ENCODE measurements around the gene RNF157. TPM values are rescaled to one million over a fixed set of nuclear protein-coding genes. Genes with fewer than 3 reads are reported as not detected.

RNF157 gene
- total and polyA plus RNA-seq, 2 of the 13 experiments (the other 11 are each of a cell fraction or from before 2014, with no cell fraction given): 0.44 to 1.5 TPM

- TF ChIP-seq REXO4 (CRISPR knock-in tag; IDR thresholded peaks at IDR 0.05; ENCODE audit: borderline replicate concordance) (no peak), MYNN (CRISPR knock-in tag; IDR thresholded peaks at IDR 0.05; ENCODE audit: low read depth) (no peak), HNF1B (CRISPR knock-in tag; IDR thresholded peaks at IDR 0.05) (0 out of 2 replicates have a peak, but pooled peaks have one; percentile 66), ZNF878 (CRISPR knock-in tag; IDR thresholded peaks at IDR 0.05) (peak; percentile 97), MNT (IDR thresholded peaks at IDR 0.05) (peak; percentile 66; the same call in 1 of the 2 replicates), MXI1 (IDR thresholded peaks at IDR 0.05; ENCODE audit: borderline replicate concordance, low read depth, low read length) (peak; percentile 68; the same call in 1 of the 3 replicates), HMGA1 (CRISPR knock-in tag; conservative IDR thresholded peaks at IDR 0.05) (no peak), RFX5 (IDR thresholded peaks at IDR 0.05; ENCODE audit: low read depth, low read length) (peak; percentile 75), SNAPC2 (CRISPR knock-in tag; IDR thresholded peaks at IDR 0.05) (peak; percentile 62; the same call in 1 of the 2 replicates), CHD2 (IDR thresholded peaks at IDR 0.05; ENCODE audit: low read depth, low read length) (0 out of 2 replicates have a peak, but pooled peaks have one; percentile 42), ZFP36L1 (CRISPR knock-in tag; IDR thresholded peaks at IDR 0.05) (peak; percentile 81; the same call in 1 of the 2 replicates), ZNF292 (CRISPR knock-in tag; IDR thresholded peaks at IDR 0.05; ENCODE audit: borderline replicate concordance, low read depth) (peak; percentile 32; the same call in 1 of the 2 replicates), GATA4 (IDR thresholded peaks at IDR 0.05; ENCODE audit: borderline replicate concordance, low read depth) (no peak)
- TF ChIP-seq, protein P1, sequence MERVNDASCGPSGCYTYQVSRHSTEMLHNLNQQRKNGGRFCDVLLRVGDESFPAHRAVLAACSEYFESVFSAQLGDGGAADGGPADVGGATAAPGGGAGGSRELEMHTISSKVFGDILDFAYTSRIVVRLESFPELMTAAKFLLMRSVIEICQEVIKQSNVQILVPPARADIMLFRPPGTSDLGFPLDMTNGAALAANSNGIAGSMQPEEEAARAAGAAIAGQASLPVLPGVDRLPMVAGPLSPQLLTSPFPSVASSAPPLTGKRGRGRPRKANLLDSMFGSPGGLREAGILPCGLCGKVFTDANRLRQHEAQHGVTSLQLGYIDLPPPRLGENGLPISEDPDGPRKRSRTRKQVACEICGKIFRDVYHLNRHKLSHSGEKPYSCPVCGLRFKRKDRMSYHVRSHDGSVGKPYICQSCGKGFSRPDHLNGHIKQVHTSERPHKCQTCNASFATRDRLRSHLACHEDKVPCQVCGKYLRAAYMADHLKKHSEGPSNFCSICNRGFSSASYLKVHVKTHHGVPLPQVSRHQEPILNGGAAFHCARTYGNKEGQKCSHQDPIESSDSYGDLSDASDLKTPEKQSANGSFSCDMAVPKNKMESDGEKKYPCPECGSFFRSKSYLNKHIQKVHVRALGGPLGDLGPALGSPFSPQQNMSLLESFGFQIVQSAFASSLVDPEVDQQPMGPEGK (CRISPR knock-in tag; IDR thresholded peaks at IDR 0.05): peak; percentile 42; the same call in 1 of the 2 replicates
- TF ChIP-seq, protein P2, sequence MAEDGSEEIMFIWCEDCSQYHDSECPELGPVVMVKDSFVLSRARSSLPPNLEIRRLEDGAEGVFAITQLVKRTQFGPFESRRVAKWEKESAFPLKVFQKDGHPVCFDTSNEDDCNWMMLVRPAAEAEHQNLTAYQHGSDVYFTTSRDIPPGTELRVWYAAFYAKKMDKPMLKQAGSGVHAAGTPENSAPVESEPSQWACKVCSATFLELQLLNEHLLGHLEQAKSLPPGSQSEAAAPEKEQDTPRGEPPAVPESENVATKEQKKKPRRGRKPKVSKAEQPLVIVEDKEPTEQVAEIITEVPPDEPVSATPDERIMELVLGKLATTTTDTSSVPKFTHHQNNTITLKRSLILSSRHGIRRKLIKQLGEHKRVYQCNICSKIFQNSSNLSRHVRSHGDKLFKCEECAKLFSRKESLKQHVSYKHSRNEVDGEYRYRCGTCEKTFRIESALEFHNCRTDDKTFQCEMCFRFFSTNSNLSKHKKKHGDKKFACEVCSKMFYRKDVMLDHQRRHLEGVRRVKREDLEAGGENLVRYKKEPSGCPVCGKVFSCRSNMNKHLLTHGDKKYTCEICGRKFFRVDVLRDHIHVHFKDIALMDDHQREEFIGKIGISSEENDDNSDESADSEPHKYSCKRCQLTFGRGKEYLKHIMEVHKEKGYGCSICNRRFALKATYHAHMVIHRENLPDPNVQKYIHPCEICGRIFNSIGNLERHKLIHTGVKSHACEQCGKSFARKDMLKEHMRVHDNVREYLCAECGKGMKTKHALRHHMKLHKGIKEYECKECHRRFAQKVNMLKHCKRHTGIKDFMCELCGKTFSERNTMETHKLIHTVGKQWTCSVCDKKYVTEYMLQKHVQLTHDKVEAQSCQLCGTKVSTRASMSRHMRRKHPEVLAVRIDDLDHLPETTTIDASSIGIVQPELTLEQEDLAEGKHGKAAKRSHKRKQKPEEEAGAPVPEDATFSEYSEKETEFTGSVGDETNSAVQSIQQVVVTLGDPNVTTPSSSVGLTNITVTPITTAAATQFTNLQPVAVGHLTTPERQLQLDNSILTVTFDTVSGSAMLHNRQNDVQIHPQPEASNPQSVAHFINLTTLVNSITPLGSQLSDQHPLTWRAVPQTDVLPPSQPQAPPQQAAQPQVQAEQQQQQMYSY (CRISPR knock-in tag; IDR thresholded peaks at IDR 0.05): peak; percentile 66
- TF ChIP-seq, protein P3, sequence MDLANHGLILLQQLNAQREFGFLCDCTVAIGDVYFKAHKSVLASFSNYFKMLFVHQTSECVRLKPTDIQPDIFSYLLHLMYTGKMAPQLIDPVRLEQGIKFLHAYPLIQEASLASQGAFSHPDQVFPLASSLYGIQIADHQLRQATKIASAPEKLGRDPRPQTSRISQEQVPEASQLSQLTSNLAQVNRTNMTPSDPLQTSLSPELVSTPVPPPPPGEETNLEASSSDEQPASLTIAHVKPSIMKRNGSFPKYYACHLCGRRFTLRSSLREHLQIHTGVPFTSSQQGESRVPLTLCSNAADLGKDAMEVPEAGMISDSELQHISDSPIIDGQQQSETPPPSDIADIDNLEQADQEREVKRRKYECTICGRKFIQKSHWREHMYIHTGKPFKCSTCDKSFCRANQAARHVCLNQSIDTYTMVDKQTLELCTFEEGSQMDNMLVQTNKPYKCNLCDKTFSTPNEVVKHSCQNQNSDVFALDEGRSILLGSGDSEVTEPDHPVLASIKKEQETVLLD (CRISPR knock-in tag; IDR thresholded peaks at IDR 0.05; ENCODE audit: low read depth): peak; percentile 48; the same call in 1 of the 2 replicates
These were observed 24.7 kb upstream of the RNF157 start, which contains the start of gene UBALD2 (continued) for GRCh38 chr17:76264755-76265623.
